Panc1 (cell line): ENCODE results near the gene FRMD5. TPM values are rescaled to one million over a fixed set of nuclear protein-coding genes. Genes with fewer than 3 reads are reported as not detected.

Source experiments
- ATAC-seq: fragments of 200-7000 bp; cut with Tn5 transposase; 2 replicates; pipeline ENCODE4 v1.9.1; 2020; ENCODE audit warnings: mild to moderate bottlenecking, moderate library complexity
- BruUV-seq: library from RNA; stranded (reverse); fragments of 400-500 nt; replicated peaks from 2 replicates; lab custom pipeline; 2021; lab: Mats Ljungman, UMichigan
- CTCF ChIA-PET: fragments of 300-600 bp; sonication (Branson Sonifier 250); formaldehyde crosslinking; loops from one replicate; lab custom pipeline; 2022; ENCODE audit warnings: antibody characterized with exemption; lab: Charles Lee
- POLR2A ChIA-PET: fragments of 300-600 bp; sonication (Branson Sonifier 250); formaldehyde crosslinking; loops from one replicate; lab custom pipeline; 2022; ENCODE audit warnings: antibody characterized with exemption; lab: Charles Lee
- DNase-seq: peaks from one replicate; pipeline ENCODE4 v3.0.0-alpha.2; 2010; ENCODE audit warnings: low read depth, low spot score
- H3K27ac ChIP-seq: 2 replicates; pipeline ENCODE4 v1.5.1; 2011; ENCODE audit warnings: mild to moderate bottlenecking, low read length, inconsistent platforms
- H3K27me3 ChIP-seq: fragments of 200-500 bp; sonication (Bioruptor generic); 2 replicates; pipeline ENCODE4 v1.6.0; 2014; ENCODE audit warnings: low read length, inconsistent platforms; ENCODE audit not compliant: control insufficient read depth, insufficient read depth
- H3K36me3 ChIP-seq: fragments of 200-500 bp; sonication (Bioruptor generic); 2 replicates; pipeline ENCODE4 v1.5.1; 2014; ENCODE audit warnings: inconsistent platforms, mild to moderate bottlenecking, low read length, moderate library complexity; ENCODE audit not compliant: control insufficient read depth, insufficient read depth
- H3K4me1 ChIP-seq: 2 replicates; pipeline ENCODE4 v1.5.1; 2011; ENCODE audit warnings: inconsistent platforms, mild to moderate bottlenecking, low read length, moderate library complexity; ENCODE audit not compliant: control insufficient read depth, insufficient read depth
- H3K4me3 ChIP-seq, 2 experiments: 2 replicates each; pipeline ENCODE4 v1.5.1; 2011 to 2012; ENCODE audit warnings: low read depth in 2 of 2, low read length in 2 of 2, mild to moderate bottlenecking in 2 of 2, inconsistent platforms in 1 of 2, moderate library complexity in 1 of 2
- H3K9me3 ChIP-seq: fragments of 200-500 bp; sonication (Bioruptor generic); 2 replicates; pipeline ENCODE4 v1.5.1; 2014; ENCODE audit warnings: low read depth, mild to moderate bottlenecking, inconsistent platforms, low read length, moderate library complexity; ENCODE audit not compliant: control insufficient read depth, insufficient read depth
- POLR2AphosphoS5 ChIP-seq: IDR thresholded peaks from 2 replicates; pipeline ENCODE4 v1.6.1; 2012; ENCODE audit warnings: mild to moderate bottlenecking, low read depth, low read length, moderate library complexity
- SIN3A ChIP-seq: IDR thresholded peaks from 2 replicates; pipeline ENCODE4 v1.6.1; 2012; ENCODE audit warnings: low read depth, mild to moderate bottlenecking, low read length, moderate library complexity, borderline replicate concordance; ENCODE audit not compliant: insufficient read depth
- TCF7L2 ChIP-seq: IDR thresholded peaks from 2 replicates; pipeline ENCODE4 v1.6.1; 2011; ENCODE audit warnings: mild to moderate bottlenecking, low read depth, low read length, inconsistent platforms
- in situ Hi-C: cut with HindIII; loops from 2 replicates; pipeline ENCODE4 v1.10.0; 2016; ENCODE audit warnings: low sequenced_read_pairs, low pct_unique_long_range_greater_than_20kb
- intact Hi-C: fragments of 100-400 bp; cut with micrococcal nuclease; formaldehyde crosslinking; loops from one replicate; pipeline ENCODE4 v1.10.0; 2022; ENCODE audit not compliant: unreplicated experiment
- total RNA-seq: library from RNA; stranded (reverse); gene quantifications from one replicate; pipeline ENCODE4 v1.2.1, GENCODE V29; 2021; ENCODE audit not compliant: unreplicated experiment
- TF ChIP-seq, protein P1 (sequence below), 2 experiments: IDR thresholded peaks; 2 replicates each; pipeline ENCODE4 v1.6.1; 2011 to 2012; ENCODE audit warnings: low read depth in 2 of 2, control low read depth in 1 of 2, low read length in 1 of 2, mild to moderate bottlenecking in 1 of 2, moderate library complexity in 1 of 2; ENCODE audit not compliant: insufficient read depth in 1 of 2
- TF ChIP-seq, protein P2 (sequence below): fragments of 450-650 bp; IDR thresholded peaks from 2 replicates; pipeline ENCODE4 v1.5.1; 2017; ENCODE audit warnings: mild to moderate bottlenecking

FRMD5 gene
- total RNA-seq, 1 experiment from 2014 or later = 18.3 TPM

DNA sequence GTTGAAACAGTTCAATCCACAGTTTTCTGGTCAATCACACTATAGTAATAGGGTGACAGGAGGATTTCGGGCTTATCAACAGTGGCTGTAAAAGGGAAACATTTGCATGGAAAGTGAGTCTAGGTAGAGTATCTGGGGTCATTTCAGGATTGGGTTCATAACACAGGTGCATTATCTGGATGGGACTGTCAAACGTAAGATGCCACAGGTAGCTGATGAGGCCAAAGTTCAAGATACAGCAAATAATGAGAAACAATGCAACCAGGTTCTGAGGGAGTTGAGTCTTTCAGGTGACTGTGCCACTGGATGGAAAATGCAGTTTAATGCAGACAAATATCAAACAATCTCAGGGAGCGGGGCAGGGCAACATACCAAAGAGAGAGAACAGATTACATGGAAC is 306.0 kb downstream of the FRMD5 start:
- in situ Hi-C loops (no loop called here), intact Hi-C loops (no loop called here)
- Histone ChIP-seq H3K27me3 (no peaks in the 10 kb centered on the region), H3K36me3 (no peaks in the 10 kb centered on the region), H3K4me3 (no peak overlapping the region), H3K4me1 (no peaks in the 10 kb centered on the region), H3K27ac (no peak overlapping the region), H3K9me3 (no peaks in the 10 kb centered on the region)
- DNase-seq (no peak), ATAC-seq (no peak)
- ChIA-PET POLR2A (no interaction called here), CTCF (no interaction called here)
- TF ChIP-seq, protein P1, sequence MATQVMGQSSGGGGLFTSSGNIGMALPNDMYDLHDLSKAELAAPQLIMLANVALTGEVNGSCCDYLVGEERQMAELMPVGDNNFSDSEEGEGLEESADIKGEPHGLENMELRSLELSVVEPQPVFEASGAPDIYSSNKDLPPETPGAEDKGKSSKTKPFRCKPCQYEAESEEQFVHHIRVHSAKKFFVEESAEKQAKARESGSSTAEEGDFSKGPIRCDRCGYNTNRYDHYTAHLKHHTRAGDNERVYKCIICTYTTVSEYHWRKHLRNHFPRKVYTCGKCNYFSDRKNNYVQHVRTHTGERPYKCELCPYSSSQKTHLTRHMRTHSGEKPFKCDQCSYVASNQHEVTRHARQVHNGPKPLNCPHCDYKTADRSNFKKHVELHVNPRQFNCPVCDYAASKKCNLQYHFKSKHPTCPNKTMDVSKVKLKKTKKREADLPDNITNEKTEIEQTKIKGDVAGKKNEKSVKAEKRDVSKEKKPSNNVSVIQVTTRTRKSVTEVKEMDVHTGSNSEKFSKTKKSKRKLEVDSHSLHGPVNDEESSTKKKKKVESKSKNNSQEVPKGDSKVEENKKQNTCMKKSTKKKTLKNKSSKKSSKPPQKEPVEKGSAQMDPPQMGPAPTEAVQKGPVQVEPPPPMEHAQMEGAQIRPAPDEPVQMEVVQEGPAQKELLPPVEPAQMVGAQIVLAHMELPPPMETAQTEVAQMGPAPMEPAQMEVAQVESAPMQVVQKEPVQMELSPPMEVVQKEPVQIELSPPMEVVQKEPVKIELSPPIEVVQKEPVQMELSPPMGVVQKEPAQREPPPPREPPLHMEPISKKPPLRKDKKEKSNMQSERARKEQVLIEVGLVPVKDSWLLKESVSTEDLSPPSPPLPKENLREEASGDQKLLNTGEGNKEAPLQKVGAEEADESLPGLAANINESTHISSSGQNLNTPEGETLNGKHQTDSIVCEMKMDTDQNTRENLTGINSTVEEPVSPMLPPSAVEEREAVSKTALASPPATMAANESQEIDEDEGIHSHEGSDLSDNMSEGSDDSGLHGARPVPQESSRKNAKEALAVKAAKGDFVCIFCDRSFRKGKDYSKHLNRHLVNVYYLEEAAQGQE (IDR thresholded peaks at IDR 0.05; ENCODE audit: insufficient read depth in 1 of 2, low read depth in 2 of 2, low read length in 1 of 2) = no peak
- TF ChIP-seq, protein P2, sequence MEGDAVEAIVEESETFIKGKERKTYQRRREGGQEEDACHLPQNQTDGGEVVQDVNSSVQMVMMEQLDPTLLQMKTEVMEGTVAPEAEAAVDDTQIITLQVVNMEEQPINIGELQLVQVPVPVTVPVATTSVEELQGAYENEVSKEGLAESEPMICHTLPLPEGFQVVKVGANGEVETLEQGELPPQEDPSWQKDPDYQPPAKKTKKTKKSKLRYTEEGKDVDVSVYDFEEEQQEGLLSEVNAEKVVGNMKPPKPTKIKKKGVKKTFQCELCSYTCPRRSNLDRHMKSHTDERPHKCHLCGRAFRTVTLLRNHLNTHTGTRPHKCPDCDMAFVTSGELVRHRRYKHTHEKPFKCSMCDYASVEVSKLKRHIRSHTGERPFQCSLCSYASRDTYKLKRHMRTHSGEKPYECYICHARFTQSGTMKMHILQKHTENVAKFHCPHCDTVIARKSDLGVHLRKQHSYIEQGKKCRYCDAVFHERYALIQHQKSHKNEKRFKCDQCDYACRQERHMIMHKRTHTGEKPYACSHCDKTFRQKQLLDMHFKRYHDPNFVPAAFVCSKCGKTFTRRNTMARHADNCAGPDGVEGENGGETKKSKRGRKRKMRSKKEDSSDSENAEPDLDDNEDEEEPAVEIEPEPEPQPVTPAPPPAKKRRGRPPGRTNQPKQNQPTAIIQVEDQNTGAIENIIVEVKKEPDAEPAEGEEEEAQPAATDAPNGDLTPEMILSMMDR = no peak
- no peak for TF ChIP-seq TCF7L2
- BruUV-seq = no TSS peak

DNA sequence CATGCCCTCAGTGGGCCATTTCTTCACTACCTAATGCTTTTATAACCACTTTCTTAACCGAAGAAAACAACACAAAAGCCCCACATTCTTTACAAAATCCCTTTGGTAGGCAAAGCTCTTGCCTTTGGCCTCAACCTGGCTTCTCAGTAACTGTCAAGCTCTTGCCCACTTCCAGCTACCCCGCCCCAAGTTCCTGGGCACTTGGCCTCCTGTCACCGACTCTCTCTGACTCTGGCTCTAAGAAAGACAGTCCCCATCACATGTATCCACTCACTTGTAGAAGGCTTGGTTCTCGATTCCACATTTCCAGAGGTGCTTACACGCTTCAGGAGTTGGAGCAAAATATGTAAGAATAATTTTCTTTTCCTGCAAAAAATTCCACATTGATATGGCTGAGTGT is 307.2 kb downstream of the FRMD5 start:
- BruUV-seq = no TSS peak
- Histone ChIP-seq H3K4me1 (no peaks in the 10 kb centered on the region), H3K4me3 (no peak overlapping the region), H3K27ac (no peak overlapping the region), H3K9me3 (no peaks in the 10 kb centered on the region), H3K36me3 (no peaks in the 10 kb centered on the region), H3K27me3 (no peaks in the 10 kb centered on the region)
- CTCF ChIA-PET = no interaction called here
- intact Hi-C loops = no loop called here
- in situ Hi-C loops = no loop called here
- DNase-seq = no peak
- no peak for TF ChIP-seq SIN3A
- TF ChIP-seq, protein P2 = no peak
- TF ChIP-seq TCF7L2 = no peak
- ATAC-seq = no peak
- POLR2A ChIA-PET = no interaction called here

DNA sequence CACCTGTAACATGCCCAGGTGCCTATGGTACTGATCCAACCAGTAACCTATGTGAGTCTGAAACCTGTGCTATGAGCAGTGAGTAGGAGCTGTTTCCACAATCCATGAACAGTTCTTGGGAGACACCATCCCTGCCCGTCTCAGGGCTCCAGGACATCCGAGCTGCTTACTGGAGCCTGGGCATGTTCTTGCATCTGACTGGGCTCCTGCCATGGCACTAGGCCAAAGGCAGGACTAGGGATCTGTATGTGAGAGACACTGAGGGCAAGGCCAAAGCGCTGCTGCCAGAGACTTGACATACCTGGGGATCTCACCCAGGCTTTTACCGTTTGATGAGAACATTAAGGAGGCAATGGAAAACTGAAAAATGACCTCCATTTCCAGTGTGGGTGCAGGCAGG is 308.5 kb downstream of the FRMD5 start:
- ChIA-PET POLR2A (no interaction called here), CTCF (no interaction called here)
- in situ Hi-C loops = no loop called here
- DNase-seq (no peak), ATAC-seq (no peak)
- Histone ChIP-seq H3K27ac (no peak overlapping the region), H3K27me3 (no peaks in the 10 kb centered on the region), H3K4me1 (no peaks in the 10 kb centered on the region), H3K9me3 (no peaks in the 10 kb centered on the region), H3K4me3 (no peak overlapping the region), H3K36me3 (no peaks in the 10 kb centered on the region)
- no TSS peak for BruUV-seq
- TF ChIP-seq POLR2AphosphoS5 (no peak), TCF7L2 (no peak)
- TF ChIP-seq, protein P1 (IDR thresholded peaks at IDR 0.05; ENCODE audit: insufficient read depth in 1 of 2, low read depth in 2 of 2, low read length in 1 of 2) = no peak
- intact Hi-C loops = no loop called here
